Rectal smooth muscle tissue (tissue), 1 donor: ENCODE measurements around the gene NFIC.
"Not testable (repeated sequence)": the region's sequence is repeated elsewhere in the genome, so short reads cannot be mapped to it uniquely, and the experiment has no call there.

Experiments used
- H3K27ac ChIP-seq: one replicate; pipeline ENCODE4 v1.7.0; 2013; ENCODE audit warnings: low read depth, low read length, inconsistent platforms
- H3K27me3 ChIP-seq: one replicate; pipeline ENCODE4 v1.7.0; 2013; ENCODE audit warnings: low read length; ENCODE audit not compliant: control insufficient read depth, insufficient read depth
- H3K36me3 ChIP-seq: one replicate; pipeline ENCODE4 v1.7.0; 2013; ENCODE audit warnings: low read length; ENCODE audit not compliant: control insufficient read depth, insufficient read depth
- H3K4me1 ChIP-seq: one replicate; pipeline ENCODE4 v1.7.0; 2013; ENCODE audit warnings: low read length; ENCODE audit not compliant: control insufficient read depth, insufficient read depth
- H3K4me3 ChIP-seq: one replicate; pipeline ENCODE4 v1.7.0; 2013; ENCODE audit warnings: low read length
- H3K9ac ChIP-seq: one replicate; pipeline ENCODE4 v1.7.0; 2013; ENCODE audit warnings: low read length

NFIC gene

GRCh38 chr19:3441089-3441985, 75.0 kb downstream of the NFIC start:
- Histone ChIP-seq H3K9ac (no peak overlapping the region), H3K36me3 (peaks cover 9% of the 10 kb centered on the region), H3K4me1 (peaks cover 12% of the 10 kb centered on the region), H3K27me3 (no peaks in the 10 kb centered on the region), H3K27ac (no peak overlapping the region), H3K4me3 (no peak overlapping the region)

GRCh38 chr19:3441986-3442329, 75.6 kb downstream of the NFIC start:
- peaks cover 12% of the 10 kb centered on the region for H3K4me1 ChIP-seq
- H3K36me3 ChIP-seq: peaks cover 9% of the 10 kb centered on the region
- no peaks in the 10 kb centered on the region for H3K27me3 ChIP-seq
- no peak overlapping the region for H3K9ac ChIP-seq
- H3K27ac ChIP-seq: no peak overlapping the region
- no peak overlapping the region for H3K4me3 ChIP-seq

- H3K36me3 ChIP-seq: peaks cover 9% of the 10 kb centered on the region
- H3K27ac ChIP-seq: no peak overlapping the region
- H3K9ac ChIP-seq: no peak overlapping the region
- H3K27me3 ChIP-seq: no peaks in the 10 kb centered on the region
- no peak overlapping the region for H3K4me3 ChIP-seq
- peaks cover 12% of the 10 kb centered on the region for H3K4me1 ChIP-seq
Measured at GRCh38 chr19:3442487-3443071, 76.2 kb downstream of the NFIC start.

- Histone ChIP-seq H3K27ac (peak overlapping the region; percentile 52), H3K4me3 (no peak overlapping the region), H3K9ac (no peak overlapping the region), H3K27me3 (no peaks in the 10 kb centered on the region), H3K36me3 (peaks cover 12% of the 10 kb centered on the region), H3K4me1 (peaks cover 12% of the 10 kb centered on the region)
Measured at GRCh38 chr19:3443840-3444694, 77.7 kb downstream of the NFIC start.

- peaks cover 12% of the 10 kb centered on the region for H3K4me1 ChIP-seq
- no peak overlapping the region for H3K9ac ChIP-seq
- peaks cover 14% of the 10 kb centered on the region for H3K36me3 ChIP-seq
- no peak overlapping the region for H3K27ac ChIP-seq
- H3K27me3 ChIP-seq: no peaks in the 10 kb centered on the region
- no peak overlapping the region for H3K4me3 ChIP-seq
Measured at GRCh38 chr19:3444695-3445234, 78.4 kb downstream of the NFIC start.

GRCh38 chr19:3446657-3447056, 80.3 kb downstream of the NFIC start:
- H3K4me3 ChIP-seq, H3K9ac ChIP-seq, H3K27ac ChIP-seq, H3K27me3 ChIP-seq: not testable (repeated sequence)
- Histone ChIP-seq H3K4me1 (peaks cover 19% of the 10 kb centered on the region), H3K36me3 (peaks cover 20% of the 10 kb centered on the region)

- H3K9ac ChIP-seq: no peak overlapping the region
- no peak overlapping the region for H3K27ac ChIP-seq
- H3K36me3 ChIP-seq: peaks cover 29% of the 10 kb centered on the region
- peaks cover 17% of the 10 kb centered on the region for H3K4me1 ChIP-seq
- no peaks in the 10 kb centered on the region for H3K27me3 ChIP-seq
- H3K4me3 ChIP-seq: no peak overlapping the region
Measured at GRCh38 chr19:3448616-3449334, 82.4 kb downstream of the NFIC start.

- Histone ChIP-seq H3K4me1 (peaks cover 11% of the 10 kb centered on the region), H3K27me3 (no peaks in the 10 kb centered on the region), H3K4me3 (no peak overlapping the region), H3K9ac (no peak overlapping the region), H3K36me3 (peaks cover 29% of the 10 kb centered on the region), H3K27ac (peak overlapping the region; percentile 83)
Measured at GRCh38 chr19:3450796-3451411, 84.5 kb downstream of the NFIC start.

GRCh38 chr19:3451451-3451866, 85.1 kb downstream of the NFIC start:
- Histone ChIP-seq H3K4me3 (no peak overlapping the region), H3K27me3 (no peaks in the 10 kb centered on the region), H3K36me3 (peaks cover 25% of the 10 kb centered on the region), H3K27ac (peak overlapping the region; percentile 83), H3K9ac (no peak overlapping the region), H3K4me1 (peaks cover 11% of the 10 kb centered on the region)

- Histone ChIP-seq H3K36me3 (peaks cover 25% of the 10 kb centered on the region), H3K27ac (no peak overlapping the region)
Measured at GRCh38 chr19:3452171-3452941, 86.0 kb downstream of the NFIC start.

GRCh38 chr19:3452942-3453214, 86.5 kb downstream of the NFIC start:
- Histone ChIP-seq H3K4me1 (peaks cover 22% of the 10 kb centered on the region), H3K36me3 (peaks cover 25% of the 10 kb centered on the region)
- H3K9ac ChIP-seq, H3K27ac ChIP-seq, H3K27me3 ChIP-seq, H3K4me3 ChIP-seq: not testable (repeated sequence)

More at GRCh38 chr19:3452171-3452941, 86.0 kb downstream of the NFIC start:
- H3K27me3 ChIP-seq: no peaks in the 10 kb centered on the region
- H3K4me3 ChIP-seq: no peak overlapping the region
- H3K4me1 ChIP-seq: peaks cover 17% of the 10 kb centered on the region
- H3K9ac ChIP-seq: no peak overlapping the region
